KMS-11 (cell line): ENCODE measurements around the gene TIMM9.

ENCODE experiments used
- H2AFZ ChIP-seq: fragments of 200-600 bp; sonication (generic); 2 replicates; pipeline ENCODE4 v1.6.1; 2016; ENCODE audit warnings: antibody characterized with exemption, mixed run types, low read depth
- H3K27ac ChIP-seq: fragments of 200-600 bp; sonication (generic); 2 replicates; pipeline ENCODE4 v1.6.1; 2016; ENCODE audit warnings: mild to moderate bottlenecking, mixed run types
- H3K27me3 ChIP-seq: fragments of 200-600 bp; sonication (generic); 2 replicates; pipeline ENCODE4 v1.6.1; 2017; ENCODE audit warnings: mild to moderate bottlenecking, low read depth, mixed run types, moderate library complexity; ENCODE audit not compliant: insufficient read depth
- H3K36me3 ChIP-seq: fragments of 200-600 bp; sonication (generic); 2 replicates; pipeline ENCODE4 v1.6.1; 2017; ENCODE audit warnings: mild to moderate bottlenecking, mixed run types; ENCODE audit not compliant: insufficient read depth
- H3K4me1 ChIP-seq: fragments of 200-600 bp; sonication (generic); 2 replicates; pipeline ENCODE4 v1.6.1; 2016; ENCODE audit warnings: mild to moderate bottlenecking, low read depth, mixed run types; ENCODE audit not compliant: poor library complexity, severe bottlenecking
- H3K4me2 ChIP-seq: fragments of 200-600 bp; sonication (generic); 2 replicates; pipeline ENCODE4 v1.7.0; 2016; ENCODE audit warnings: mild to moderate bottlenecking, mixed run types
- H3K4me3 ChIP-seq: fragments of 200-600 bp; sonication (generic); IDR thresholded peaks from 2 replicates; pipeline ENCODE4 v1.6.1; 2017; ENCODE audit warnings: low read depth, low read length, mixed read lengths; ENCODE audit not compliant: insufficient read depth
- H3K79me2 ChIP-seq: fragments of 200-600 bp; sonication (generic); 2 replicates; pipeline ENCODE4 v1.6.1; 2016; ENCODE audit warnings: low read depth, mixed run types; ENCODE audit not compliant: insufficient read depth
- H3K9ac ChIP-seq: fragments of 200-600 bp; sonication (generic); 2 replicates; pipeline ENCODE4 v1.6.1; 2016; ENCODE audit warnings: mild to moderate bottlenecking, mixed run types
- H4K20me1 ChIP-seq: fragments of 200-600 bp; sonication (generic); 2 replicates; pipeline ENCODE4 v1.6.1; 2016; ENCODE audit warnings: mild to moderate bottlenecking, mixed run types; ENCODE audit not compliant: insufficient read depth
- TF ChIP-seq, protein P1 (sequence below): fragments of 200-600 bp; sonication (generic); conservative IDR thresholded peaks from 2 replicates; pipeline ENCODE4 v1.6.1; 2017; ENCODE audit warnings: low read depth, mild to moderate bottlenecking, antibody characterized with exemption, low read length, moderate library complexity, mixed read lengths

The TIMM9 gene

DNA sequence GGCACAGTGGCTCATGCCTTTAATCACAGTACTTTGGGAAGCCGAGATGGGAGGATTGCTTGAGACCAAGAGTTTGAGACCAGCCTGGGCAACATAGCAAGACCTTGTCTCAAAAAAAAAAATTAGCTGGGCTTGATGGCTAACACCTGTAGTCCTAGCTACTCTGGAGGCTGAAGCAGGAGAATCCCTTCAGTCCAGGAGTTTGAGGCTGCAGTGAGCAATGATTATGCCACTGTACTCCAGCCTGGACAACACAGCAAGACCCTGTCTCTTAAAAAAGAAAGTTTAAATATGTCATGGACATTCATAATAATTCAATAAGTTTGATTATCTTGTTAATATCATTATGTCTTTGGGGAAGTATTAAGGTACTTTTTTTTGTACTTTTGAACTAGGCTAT lies 39.1 kb upstream of the TIMM9 start:
- Histone ChIP-seq H3K9ac (no peak overlapping the region), H3K36me3 (no peaks in the 10 kb centered on the region), H3K4me3 (no peak overlapping the region), H4K20me1 (no peaks in the 10 kb centered on the region), H3K27ac (no peak overlapping the region), H2AFZ (no peak overlapping the region), H3K4me1 (no peaks in the 10 kb centered on the region), H3K27me3 (no peaks in the 10 kb centered on the region), H3K4me2 (no peak overlapping the region), H3K79me2 (no peaks in the 10 kb centered on the region)
- TF ChIP-seq, protein P1, sequence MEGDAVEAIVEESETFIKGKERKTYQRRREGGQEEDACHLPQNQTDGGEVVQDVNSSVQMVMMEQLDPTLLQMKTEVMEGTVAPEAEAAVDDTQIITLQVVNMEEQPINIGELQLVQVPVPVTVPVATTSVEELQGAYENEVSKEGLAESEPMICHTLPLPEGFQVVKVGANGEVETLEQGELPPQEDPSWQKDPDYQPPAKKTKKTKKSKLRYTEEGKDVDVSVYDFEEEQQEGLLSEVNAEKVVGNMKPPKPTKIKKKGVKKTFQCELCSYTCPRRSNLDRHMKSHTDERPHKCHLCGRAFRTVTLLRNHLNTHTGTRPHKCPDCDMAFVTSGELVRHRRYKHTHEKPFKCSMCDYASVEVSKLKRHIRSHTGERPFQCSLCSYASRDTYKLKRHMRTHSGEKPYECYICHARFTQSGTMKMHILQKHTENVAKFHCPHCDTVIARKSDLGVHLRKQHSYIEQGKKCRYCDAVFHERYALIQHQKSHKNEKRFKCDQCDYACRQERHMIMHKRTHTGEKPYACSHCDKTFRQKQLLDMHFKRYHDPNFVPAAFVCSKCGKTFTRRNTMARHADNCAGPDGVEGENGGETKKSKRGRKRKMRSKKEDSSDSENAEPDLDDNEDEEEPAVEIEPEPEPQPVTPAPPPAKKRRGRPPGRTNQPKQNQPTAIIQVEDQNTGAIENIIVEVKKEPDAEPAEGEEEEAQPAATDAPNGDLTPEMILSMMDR = no peak

DNA sequence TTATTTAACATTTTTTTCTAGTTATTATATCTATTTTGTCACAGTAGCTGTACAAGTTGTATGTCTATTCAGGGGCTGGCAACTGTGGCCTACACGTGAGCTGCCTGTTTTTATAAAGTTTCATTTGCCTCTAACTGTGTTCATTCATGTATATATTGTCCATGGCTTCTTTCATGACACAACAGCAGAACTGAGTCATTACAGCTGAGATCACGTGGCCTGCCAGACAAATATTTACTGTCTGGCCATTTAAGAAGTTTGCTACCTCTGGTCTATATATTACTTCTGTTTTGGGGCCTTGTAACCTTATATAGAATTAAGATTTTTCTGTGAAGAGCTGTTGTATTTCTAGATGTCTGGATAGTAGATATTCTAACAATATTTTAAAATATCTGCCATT lies 38.1 kb upstream of the TIMM9 start:
- H3K9ac ChIP-seq = no peak overlapping the region
- TF ChIP-seq, protein P1 = no peak
- no peaks in the 10 kb centered on the region for H3K79me2 ChIP-seq
- no peaks in the 10 kb centered on the region for H3K27me3 ChIP-seq
- H3K4me3 ChIP-seq = no peak overlapping the region
- no peaks in the 10 kb centered on the region for H3K4me1 ChIP-seq
- H4K20me1 ChIP-seq = no peaks in the 10 kb centered on the region
- H3K36me3 ChIP-seq = no peaks in the 10 kb centered on the region
- H3K27ac ChIP-seq = no peak overlapping the region
- no peak overlapping the region for H3K4me2 ChIP-seq
- H2AFZ ChIP-seq = no peak overlapping the region

DNA sequence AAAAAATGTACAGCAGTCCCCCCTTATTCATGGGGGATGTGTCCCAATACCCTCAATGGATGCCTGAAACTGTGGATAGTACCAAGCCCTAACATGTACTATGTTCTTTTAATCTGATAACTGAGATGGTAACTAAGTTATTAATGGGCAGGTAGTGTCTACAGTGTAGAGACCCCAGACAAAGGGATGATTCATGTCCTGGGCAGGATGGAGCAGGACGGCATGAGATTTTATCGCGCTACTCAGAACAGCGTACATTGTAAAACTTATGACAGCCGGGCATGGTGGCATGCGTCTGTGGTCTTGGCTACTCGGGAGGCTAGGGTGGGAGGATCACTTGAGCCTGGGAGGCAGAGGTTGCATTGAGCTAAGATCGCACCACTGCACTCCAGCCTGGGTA lies 37.3 kb upstream of the TIMM9 start:
- Histone ChIP-seq H3K36me3 (no peaks in the 10 kb centered on the region), H3K27ac (no peak overlapping the region)

DNA sequence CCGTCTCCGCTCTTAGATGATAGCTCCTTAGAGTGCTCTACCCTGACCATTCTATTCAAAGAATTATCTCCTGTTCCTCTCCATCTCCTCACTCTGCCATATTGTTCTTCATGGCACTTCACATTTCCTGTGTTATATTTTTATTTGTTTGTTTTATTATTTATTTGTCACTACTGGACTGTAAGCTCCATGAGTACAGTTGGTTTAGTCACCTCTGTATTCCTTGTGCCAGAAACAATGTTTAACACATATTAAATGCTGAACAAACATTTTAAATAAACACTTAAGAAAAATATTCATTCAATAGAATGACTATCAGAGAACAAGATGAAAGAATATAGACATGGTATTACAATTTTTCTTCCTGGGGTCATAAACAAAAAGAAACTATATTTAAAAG lies 35.8 kb upstream of the TIMM9 start:
- H3K36me3 ChIP-seq = no peaks in the 10 kb centered on the region
- TF ChIP-seq, protein P1 = no peak

More for the DNA sequence above, 37.3 kb upstream of the TIMM9 start:
- Histone ChIP-seq H3K4me2 (no peak overlapping the region), H2AFZ (no peak overlapping the region), H3K79me2 (no peaks in the 10 kb centered on the region), H3K4me1 (no peaks in the 10 kb centered on the region), H3K27me3 (no peaks in the 10 kb centered on the region), H4K20me1 (no peaks in the 10 kb centered on the region), H3K4me3 (no peak overlapping the region), H3K9ac (no peak overlapping the region)
- TF ChIP-seq, protein P1 = no peak

DNA sequence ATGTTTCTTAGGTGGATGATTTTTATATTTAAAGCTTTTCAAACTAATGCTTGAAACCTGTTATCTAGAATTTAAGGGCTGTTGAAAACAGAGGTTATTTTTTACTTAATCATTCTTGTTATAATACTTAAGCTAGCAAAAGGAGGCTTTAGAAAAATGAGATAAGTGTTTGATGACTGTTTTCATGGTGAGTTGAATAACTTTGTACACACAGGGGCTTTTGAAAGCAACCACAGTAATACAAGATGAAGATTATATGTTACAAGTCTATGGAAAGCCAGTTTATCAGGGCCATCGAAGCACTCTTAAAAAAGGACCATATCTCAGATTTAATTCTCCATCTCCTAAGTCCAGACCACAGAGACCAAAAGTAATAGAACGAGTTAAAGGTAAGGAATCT lies 33.4 kb upstream of the TIMM9 start:
- H3K4me1 ChIP-seq = no peaks in the 10 kb centered on the region
- H3K27me3 ChIP-seq = no peaks in the 10 kb centered on the region
- H2AFZ ChIP-seq = no peak overlapping the region
- H3K4me2 ChIP-seq = no peak overlapping the region
- H3K27ac ChIP-seq = no peak overlapping the region
- H3K79me2 ChIP-seq = no peaks in the 10 kb centered on the region
- no peaks in the 10 kb centered on the region for H3K36me3 ChIP-seq
- TF ChIP-seq, protein P1 = no peak
- H3K4me3 ChIP-seq = no peak overlapping the region
- no peak overlapping the region for H3K9ac ChIP-seq
- no peaks in the 10 kb centered on the region for H4K20me1 ChIP-seq

More for the DNA sequence above, 35.8 kb upstream of the TIMM9 start:
- Histone ChIP-seq H3K4me1 (no peaks in the 10 kb centered on the region), H3K27me3 (no peaks in the 10 kb centered on the region), H2AFZ (no peak overlapping the region), H3K4me2 (no peak overlapping the region), H3K79me2 (no peaks in the 10 kb centered on the region), H3K9ac (no peak overlapping the region), H3K27ac (no peak overlapping the region), H4K20me1 (no peaks in the 10 kb centered on the region), H3K4me3 (no peak overlapping the region)
